Measurements from ENCODE around the gene STX10. TPM values are rescaled to one million over a fixed set of nuclear protein-coding genes. Genes with fewer than 3 reads are reported as not detected.

Gene STX10
- polyA plus RNA-seq, 1 donor, result 49.0 TPM

- Histone ChIP-seq H3K27ac (ENCODE audit: low read length) (no peak overlapping the region), H3K4me1 (ENCODE audit: control insufficient read depth, insufficient read depth, low read length) (no peaks in the 10 kb centered on the region), H3K4me3 (ENCODE audit: low read length) (no peak overlapping the region), H3K9me3 (ENCODE audit: control insufficient read depth, low read depth, low read length) (no peaks in the 10 kb centered on the region), H3K27me3 (ENCODE audit: control insufficient read depth, insufficient read depth, low read length) (no peaks in the 10 kb centered on the region), H3K36me3 (ENCODE audit: control insufficient read depth, insufficient read depth, low read length) (peaks cover 46% of the 10 kb centered on the region)
- DNase-seq, result no peak
- no CpG with 5 or more reads among the region's 11 CpGs for WGBS (ENCODE audit: insufficient coverage, low lambda C conversion rate)
Measured at GRCh38 chr19:13139633-13140311, 10.4 kb downstream of the STX10 start.

- no CpG with 5 or more reads among the region's 10 CpGs for WGBS (ENCODE audit: insufficient coverage, low lambda C conversion rate)
- H3K27ac ChIP-seq (ENCODE audit: low read length), result no peak overlapping the region
Measured at GRCh38 chr19:13138916-13139198, 11.3 kb downstream of the STX10 start.

GRCh38 chr19:13138171-13138915, 11.8 kb downstream of the STX10 start:
- WGBS (ENCODE audit: insufficient coverage, low lambda C conversion rate), result no CpG with 5 or more reads among the region's 40 CpGs
- no peaks in the 10 kb centered on the region for H3K9me3 ChIP-seq (ENCODE audit: control insufficient read depth, low read depth, low read length)
- no peak for DNase-seq
- no peak overlapping the region for H3K4me3 ChIP-seq (ENCODE audit: low read length)
- H3K4me1 ChIP-seq (ENCODE audit: control insufficient read depth, insufficient read depth, low read length), result no peaks in the 10 kb centered on the region
- no peak overlapping the region for H3K27ac ChIP-seq (ENCODE audit: low read length)
- no peaks in the 10 kb centered on the region for H3K27me3 ChIP-seq (ENCODE audit: control insufficient read depth, insufficient read depth, low read length)
- H3K36me3 ChIP-seq (ENCODE audit: control insufficient read depth, insufficient read depth, low read length), result peaks cover 36% of the 10 kb centered on the region

More at GRCh38 chr19:13138916-13139198, 11.3 kb downstream of the STX10 start:
- Histone ChIP-seq H3K9me3 (ENCODE audit: control insufficient read depth, low read depth, low read length) (no peaks in the 10 kb centered on the region), H3K27me3 (ENCODE audit: control insufficient read depth, insufficient read depth, low read length) (no peaks in the 10 kb centered on the region), H3K4me3 (ENCODE audit: low read length) (no peak overlapping the region), H3K36me3 (ENCODE audit: control insufficient read depth, insufficient read depth, low read length) (peaks cover 37% of the 10 kb centered on the region), H3K4me1 (ENCODE audit: control insufficient read depth, insufficient read depth, low read length) (no peaks in the 10 kb centered on the region)
- DNase-seq, result no peak

- Histone ChIP-seq H3K27ac (ENCODE audit: low read length) (no peak overlapping the region), H3K4me1 (ENCODE audit: control insufficient read depth, insufficient read depth, low read length) (no peaks in the 10 kb centered on the region), H3K9me3 (ENCODE audit: control insufficient read depth, low read depth, low read length) (no peaks in the 10 kb centered on the region), H3K27me3 (ENCODE audit: control insufficient read depth, insufficient read depth, low read length) (no peaks in the 10 kb centered on the region), H3K4me3 (ENCODE audit: low read length) (no peak overlapping the region), H3K36me3 (ENCODE audit: control insufficient read depth, insufficient read depth, low read length) (peaks cover 36% of the 10 kb centered on the region)
- WGBS (ENCODE audit: insufficient coverage, low lambda C conversion rate), result no CpG with 5 or more reads among the region's 28 CpGs
- DNase-seq, result no peak
Measured at GRCh38 chr19:13137290-13137794, 12.8 kb downstream of the STX10 start.

- peaks cover 36% of the 10 kb centered on the region for H3K36me3 ChIP-seq (ENCODE audit: control insufficient read depth, insufficient read depth, low read length)
- H3K4me3 ChIP-seq (ENCODE audit: low read length), result no peak overlapping the region
- H3K4me1 ChIP-seq (ENCODE audit: control insufficient read depth, insufficient read depth, low read length), result no peaks in the 10 kb centered on the region
- DNase-seq, result no peak
- H3K9me3 ChIP-seq (ENCODE audit: control insufficient read depth, low read depth, low read length), result no peaks in the 10 kb centered on the region
- no peaks in the 10 kb centered on the region for H3K27me3 ChIP-seq (ENCODE audit: control insufficient read depth, insufficient read depth, low read length)
- WGBS (ENCODE audit: insufficient coverage, low lambda C conversion rate), result no CpG with 5 or more reads among the region's 60 CpGs
- H3K27ac ChIP-seq (ENCODE audit: low read length), result no peak overlapping the region
Measured at GRCh38 chr19:13135068-13136062, 14.8 kb downstream of the STX10 start.

GRCh38 chr19:13134626-13135025, 15.5 kb downstream of the STX10 start:
- whole genome bisulfite sequencing (ENCODE audit: insufficient coverage, low lambda C conversion rate), result no CpG with 5 or more reads among the region's 3 CpGs
- Histone ChIP-seq H3K9me3 (ENCODE audit: control insufficient read depth, low read depth, low read length) (no peaks in the 10 kb centered on the region), H3K27ac (ENCODE audit: low read length) (no peak overlapping the region), H3K36me3 (ENCODE audit: control insufficient read depth, insufficient read depth, low read length) (peaks cover 34% of the 10 kb centered on the region), H3K27me3 (ENCODE audit: control insufficient read depth, insufficient read depth, low read length) (no peaks in the 10 kb centered on the region), H3K4me1 (ENCODE audit: control insufficient read depth, insufficient read depth, low read length) (no peaks in the 10 kb centered on the region), H3K4me3 (ENCODE audit: low read length) (no peak overlapping the region)
- no peak for DNase-seq

GRCh38 chr19:13133241-13133870, 16.8 kb downstream of the STX10 start:
- H3K4me3 ChIP-seq (ENCODE audit: low read length), result no peak overlapping the region
- no peak for DNase-seq
- no peaks in the 10 kb centered on the region for H3K9me3 ChIP-seq (ENCODE audit: control insufficient read depth, low read depth, low read length)
- peaks cover 30% of the 10 kb centered on the region for H3K36me3 ChIP-seq (ENCODE audit: control insufficient read depth, insufficient read depth, low read length)
- WGBS (ENCODE audit: insufficient coverage, low lambda C conversion rate), result no CpG with 5 or more reads among the region's 12 CpGs
- no peaks in the 10 kb centered on the region for H3K27me3 ChIP-seq (ENCODE audit: control insufficient read depth, insufficient read depth, low read length)
- no peak overlapping the region for H3K27ac ChIP-seq (ENCODE audit: low read length)
- no peaks in the 10 kb centered on the region for H3K4me1 ChIP-seq (ENCODE audit: control insufficient read depth, insufficient read depth, low read length)

- no peaks in the 10 kb centered on the region for H3K4me1 ChIP-seq (ENCODE audit: control insufficient read depth, insufficient read depth, low read length)
- H3K27ac ChIP-seq (ENCODE audit: low read length), result no peak overlapping the region
- WGBS (ENCODE audit: insufficient coverage, low lambda C conversion rate), result 75% methylated on average over 1 of the region's 8 CpGs
- H3K9me3 ChIP-seq (ENCODE audit: control insufficient read depth, low read depth, low read length), result no peaks in the 10 kb centered on the region
- no peaks in the 10 kb centered on the region for H3K27me3 ChIP-seq (ENCODE audit: control insufficient read depth, insufficient read depth, low read length)
- peaks cover 23% of the 10 kb centered on the region for H3K36me3 ChIP-seq (ENCODE audit: control insufficient read depth, insufficient read depth, low read length)
- no peak overlapping the region for H3K4me3 ChIP-seq (ENCODE audit: low read length)
- DNase-seq, result no peak
Measured at GRCh38 chr19:13132471-13133180, 17.5 kb downstream of the STX10 start.

GRCh38 chr19:13130886-13131490, 19.2 kb downstream of the STX10 start:
- H3K9me3 ChIP-seq (ENCODE audit: control insufficient read depth, low read depth, low read length), result no peaks in the 10 kb centered on the region
- H3K4me3 ChIP-seq (ENCODE audit: low read length), result no peak overlapping the region
- DNase-seq, result peak; percentile 17 to 38
- no peaks in the 10 kb centered on the region for H3K27me3 ChIP-seq (ENCODE audit: control insufficient read depth, insufficient read depth, low read length)
- no peaks in the 10 kb centered on the region for H3K4me1 ChIP-seq (ENCODE audit: control insufficient read depth, insufficient read depth, low read length)
- no CpG with 5 or more reads among the region's 3 CpGs for WGBS (ENCODE audit: insufficient coverage, low lambda C conversion rate)
- H3K36me3 ChIP-seq (ENCODE audit: control insufficient read depth, insufficient read depth, low read length), result peaks cover 10% of the 10 kb centered on the region
- no peak overlapping the region for H3K27ac ChIP-seq (ENCODE audit: low read length)

All from large intestine (tissue), 3 donors.